Measurements from ENCODE around the gene APOL5.

APOL5 gene

DNA sequence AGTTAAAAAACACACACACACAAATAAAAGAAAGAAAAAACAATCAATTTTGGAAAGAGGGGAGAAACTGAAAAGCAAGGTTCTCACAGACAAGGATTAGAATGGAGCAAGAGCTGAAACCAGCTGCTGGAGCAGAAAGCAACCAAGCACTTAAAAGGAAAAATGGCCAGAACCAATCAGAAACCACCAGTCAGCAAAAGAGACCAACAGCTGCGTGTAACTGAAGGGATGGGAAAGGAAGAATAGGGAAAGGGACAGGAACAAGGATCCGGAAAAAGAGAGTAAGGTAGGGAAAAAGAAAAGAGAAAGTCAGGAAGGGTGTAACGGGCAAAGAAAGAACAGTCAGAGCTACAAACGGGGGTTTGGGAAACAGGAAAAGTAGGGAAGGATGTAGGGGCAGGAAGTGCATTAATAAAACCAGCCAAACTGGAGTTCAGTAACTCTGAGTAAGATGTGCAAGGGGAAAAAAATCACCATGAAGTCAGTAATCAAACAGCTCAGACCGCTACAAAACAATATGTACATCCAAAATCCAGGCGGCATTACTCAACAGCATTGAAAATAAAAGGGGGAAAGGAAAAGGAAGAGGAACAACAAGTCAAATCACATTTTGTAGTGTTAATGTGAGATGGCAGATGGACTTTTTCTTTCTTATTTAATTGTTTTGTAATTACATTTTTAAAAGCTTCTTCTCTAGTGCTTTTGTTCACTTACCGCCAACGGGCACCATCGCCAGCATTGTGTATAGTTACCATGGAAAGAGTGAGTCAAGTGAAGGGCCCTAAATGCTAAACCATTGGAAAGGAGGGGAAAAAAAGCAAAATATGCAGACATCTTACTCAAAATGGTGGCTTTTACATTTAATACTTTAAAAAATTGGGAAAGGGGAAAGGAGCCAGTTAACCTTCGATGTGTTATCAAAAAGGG is 49.2 kb downstream of the APOL5 start:
- DNase-seq (ENCODE audit: low spot score): no peak
- H3K27ac ChIP-seq: peak overlapping the region in 1 of 2 donors; percentile 4
- no peak overlapping the region for H3K4me3 ChIP-seq
- TF ChIP-seq, protein P1, sequence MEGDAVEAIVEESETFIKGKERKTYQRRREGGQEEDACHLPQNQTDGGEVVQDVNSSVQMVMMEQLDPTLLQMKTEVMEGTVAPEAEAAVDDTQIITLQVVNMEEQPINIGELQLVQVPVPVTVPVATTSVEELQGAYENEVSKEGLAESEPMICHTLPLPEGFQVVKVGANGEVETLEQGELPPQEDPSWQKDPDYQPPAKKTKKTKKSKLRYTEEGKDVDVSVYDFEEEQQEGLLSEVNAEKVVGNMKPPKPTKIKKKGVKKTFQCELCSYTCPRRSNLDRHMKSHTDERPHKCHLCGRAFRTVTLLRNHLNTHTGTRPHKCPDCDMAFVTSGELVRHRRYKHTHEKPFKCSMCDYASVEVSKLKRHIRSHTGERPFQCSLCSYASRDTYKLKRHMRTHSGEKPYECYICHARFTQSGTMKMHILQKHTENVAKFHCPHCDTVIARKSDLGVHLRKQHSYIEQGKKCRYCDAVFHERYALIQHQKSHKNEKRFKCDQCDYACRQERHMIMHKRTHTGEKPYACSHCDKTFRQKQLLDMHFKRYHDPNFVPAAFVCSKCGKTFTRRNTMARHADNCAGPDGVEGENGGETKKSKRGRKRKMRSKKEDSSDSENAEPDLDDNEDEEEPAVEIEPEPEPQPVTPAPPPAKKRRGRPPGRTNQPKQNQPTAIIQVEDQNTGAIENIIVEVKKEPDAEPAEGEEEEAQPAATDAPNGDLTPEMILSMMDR (IDR thresholded peaks at IDR 0.05): no peak

GRCh38 chr22:35769974-35770373 is 52.3 kb downstream of the APOL5 start:
- H3K27ac ChIP-seq: no peak overlapping the region
- no peak overlapping the region for H3K4me3 ChIP-seq
- TF ChIP-seq, protein P1 (IDR thresholded peaks at IDR 0.05): no peak
- no peak for DNase-seq (ENCODE audit: low spot score)

DNA sequence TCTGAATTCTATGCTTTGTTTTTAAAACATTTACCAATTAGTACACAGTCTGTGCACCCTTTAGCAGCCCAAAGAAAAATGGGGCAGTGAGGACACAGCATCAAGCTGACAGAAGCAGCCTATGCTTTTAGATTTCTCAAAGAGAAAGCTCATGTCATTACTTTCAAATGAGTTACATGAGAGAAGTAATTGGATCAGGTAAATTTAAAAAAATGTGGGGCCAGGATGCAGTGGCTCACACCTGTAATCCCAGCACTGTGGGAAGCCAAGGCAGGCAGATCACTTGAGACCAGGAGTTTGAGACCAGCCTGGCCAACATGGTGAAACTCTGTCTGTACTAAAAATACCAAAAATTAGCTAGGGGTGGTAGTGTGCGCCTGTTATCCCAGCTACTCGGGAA is 57.7 kb downstream of the APOL5 start:
- Histone ChIP-seq H3K27ac (no peak overlapping the region), H3K4me3 (no peak overlapping the region)
- TF ChIP-seq, protein P1 (IDR thresholded peaks at IDR 0.05): no peak
- DNase-seq (ENCODE audit: low spot score): no peak

GRCh38 chr22:35777335-35777975 is 59.8 kb downstream of the APOL5 start:
- H3K4me3 ChIP-seq: no peak overlapping the region
- H3K27ac ChIP-seq: peak overlapping the region in 1 of 2 donors; percentile 2
- DNase-seq (ENCODE audit: low spot score): no peak
- TF ChIP-seq, protein P1 (IDR thresholded peaks at IDR 0.05): no peak

All from coronary artery (tissue), 2 donors.